NK-92 (cell line): Measurements from ENCODE around the gene KXD1.
A peak's percentile ranks its signal among the peaks of the same experiment; 100 is the strongest.
"Not testable (repeated sequence)": the region's sequence is repeated elsewhere in the genome, so short reads cannot be mapped to it uniquely, and the experiment has no call there.

Source experiments
- DNase-seq: peaks from one replicate; lab custom pipeline; 2025; ENCODE audit not compliant: unreplicated experiment; lab: John Stamatoyannopoulos, UW

The KXD1 gene

DNA sequence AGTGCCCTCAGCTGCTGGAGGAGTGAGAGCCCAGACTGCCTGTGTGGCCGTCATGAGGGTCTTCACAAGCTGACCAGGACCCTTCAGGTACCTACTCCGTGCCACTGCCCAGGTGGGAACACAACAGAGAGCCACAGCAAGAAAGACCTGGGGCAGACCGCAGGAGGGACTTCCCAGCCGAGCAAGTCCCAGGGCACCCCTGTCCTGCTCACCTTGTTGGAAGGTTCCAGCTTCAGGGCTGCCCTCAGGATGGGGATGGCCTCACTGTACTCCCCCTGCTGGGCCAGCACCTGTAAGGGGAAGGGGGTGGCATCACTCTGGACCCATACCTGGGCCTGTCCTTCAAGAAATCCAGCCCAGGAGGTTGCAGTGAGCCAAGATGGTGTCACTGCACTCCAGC lies 24.6 kb upstream of the KXD1 start:
- DNase-seq, result no peak

DNA sequence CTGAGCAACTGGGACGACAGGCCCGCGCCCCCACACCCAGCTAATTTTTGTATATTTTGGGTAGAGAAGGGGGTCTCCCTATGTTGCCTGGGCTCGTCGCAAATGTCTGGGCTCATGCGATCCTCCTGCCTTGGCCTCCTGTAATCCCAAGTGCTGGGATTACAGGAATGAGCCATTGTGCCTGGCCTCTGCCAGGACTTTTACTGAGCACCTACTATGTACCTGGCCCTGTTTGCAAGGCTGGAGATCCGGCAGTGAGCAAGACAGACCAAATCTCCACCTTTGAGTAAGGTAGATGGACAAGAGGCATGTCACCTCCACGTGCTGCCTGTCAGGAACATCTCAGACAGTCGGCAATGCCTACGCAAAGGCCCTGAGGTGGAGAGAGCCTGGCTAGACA lies 21.2 kb upstream of the KXD1 start:
- no peak for DNase-seq

DNA sequence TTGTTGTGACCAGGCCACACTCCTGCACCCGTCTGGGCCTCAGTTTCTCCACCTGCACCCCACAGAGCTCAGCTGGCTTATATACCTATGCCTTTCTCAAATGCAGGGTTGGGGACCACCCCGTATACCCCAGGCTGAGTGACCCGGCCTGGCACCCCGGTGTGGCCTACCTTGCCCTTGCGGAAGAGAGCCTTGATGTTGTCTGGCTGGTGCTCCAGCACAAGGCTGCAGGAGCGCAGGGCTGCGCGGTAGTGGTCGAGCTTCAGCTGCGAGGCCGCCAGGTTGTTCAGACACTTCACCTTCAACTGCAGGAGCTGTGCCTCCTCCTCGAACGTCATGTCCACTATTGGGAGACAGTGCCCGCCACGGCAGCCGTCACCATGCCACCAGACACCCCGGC lies 20.2 kb upstream of the KXD1 start:
- DNase-seq, result no peak

DNA sequence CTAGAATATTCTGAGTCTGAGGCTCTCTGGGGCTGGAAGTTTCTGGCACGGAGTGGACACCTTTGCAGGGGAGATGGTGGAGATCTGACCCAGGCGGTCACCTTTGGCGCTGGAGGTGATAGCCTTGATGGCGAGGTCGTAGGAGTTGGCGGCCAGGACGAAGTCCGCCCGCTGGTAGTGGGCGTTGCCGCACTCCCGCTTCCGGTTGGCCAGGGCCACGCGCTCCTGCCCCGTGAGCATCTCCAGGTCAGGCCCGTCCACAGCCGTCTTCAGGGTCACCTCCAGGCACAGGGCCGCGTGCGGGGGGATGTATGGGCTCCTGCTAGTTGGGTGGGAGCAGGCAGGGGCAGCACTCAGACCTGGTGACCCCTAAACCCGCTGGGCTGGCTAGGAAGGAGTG lies 19.6 kb upstream of the KXD1 start:
- DNase-seq, result no peak

DNA sequence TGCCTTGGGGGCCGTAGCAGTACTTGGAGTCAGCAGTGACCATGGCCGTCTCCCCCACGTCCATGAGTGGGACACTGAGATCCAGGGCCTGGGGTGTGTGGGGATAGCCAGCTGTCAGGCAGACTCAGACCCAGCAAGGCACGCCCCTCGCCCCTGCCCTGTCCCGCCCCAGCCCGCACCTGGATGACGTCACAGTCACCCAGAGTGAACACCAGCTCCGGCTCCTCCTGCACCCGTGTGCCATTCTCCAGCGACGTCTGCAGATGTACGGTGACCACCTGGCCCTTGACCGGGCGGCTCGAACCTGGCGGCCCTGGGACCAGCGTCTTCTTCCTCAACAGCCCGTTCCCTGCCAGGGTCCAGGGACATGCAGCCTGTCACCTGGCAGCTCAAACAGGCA lies 18.3 kb upstream of the KXD1 start:
- DNase-seq, result no peak

DNA sequence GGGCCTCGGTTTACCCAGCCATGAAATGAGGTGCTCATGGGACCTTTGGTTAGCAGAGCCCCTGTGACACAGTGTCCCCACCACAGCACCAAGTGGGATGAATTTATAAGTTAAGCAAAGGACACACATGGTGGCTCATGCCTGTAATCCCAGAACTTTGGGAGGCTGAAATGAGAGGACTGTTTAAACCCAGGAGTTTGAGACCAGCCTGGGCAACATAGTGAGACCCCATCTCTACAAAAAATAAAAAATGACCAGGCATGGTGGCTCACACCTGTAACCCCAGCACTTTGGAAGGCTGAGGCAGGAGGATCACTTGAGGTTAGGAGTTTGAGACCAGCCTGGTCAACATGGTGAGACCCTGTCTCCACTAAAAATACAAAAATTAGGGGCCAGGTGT lies 17.5 kb upstream of the KXD1 start:
- DNase-seq, result not testable (repeated sequence)

DNA sequence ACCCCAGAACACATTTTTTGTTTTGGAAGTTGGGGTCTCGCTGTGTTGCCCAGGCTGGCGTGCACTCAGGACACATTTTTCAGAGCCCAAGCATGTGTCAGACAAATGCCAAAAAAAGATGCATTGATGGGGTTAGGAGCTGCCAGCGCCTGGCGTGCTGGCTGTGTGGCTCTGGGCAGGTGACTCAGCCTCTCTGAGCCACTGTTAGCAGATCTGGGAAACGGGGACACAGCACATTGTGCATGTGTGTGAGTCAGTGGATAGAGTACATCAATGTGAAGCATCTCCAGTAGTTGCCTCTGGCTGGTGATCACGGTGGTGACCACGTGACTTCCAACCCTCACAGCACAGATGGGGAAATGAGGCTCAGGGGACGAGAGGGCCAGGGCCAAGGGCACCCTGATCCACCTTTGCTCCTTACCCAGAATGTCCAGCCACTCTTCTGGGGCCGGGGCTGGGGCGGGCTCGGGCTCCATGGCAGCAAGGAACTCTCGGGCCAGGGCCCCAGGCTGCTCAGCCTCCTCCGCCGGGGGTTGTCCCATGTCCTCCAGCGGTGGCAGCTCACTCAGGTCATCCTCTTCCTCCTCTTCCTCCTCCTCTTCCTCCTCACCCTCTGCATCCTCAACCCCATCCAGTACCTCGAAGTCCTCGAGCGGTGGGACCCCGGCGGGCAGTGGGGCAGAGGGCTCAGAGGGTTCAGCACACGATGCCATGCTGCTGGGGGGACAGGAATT lies 16.2 kb upstream of the KXD1 start:
- DNase-seq, result no peak

DNA sequence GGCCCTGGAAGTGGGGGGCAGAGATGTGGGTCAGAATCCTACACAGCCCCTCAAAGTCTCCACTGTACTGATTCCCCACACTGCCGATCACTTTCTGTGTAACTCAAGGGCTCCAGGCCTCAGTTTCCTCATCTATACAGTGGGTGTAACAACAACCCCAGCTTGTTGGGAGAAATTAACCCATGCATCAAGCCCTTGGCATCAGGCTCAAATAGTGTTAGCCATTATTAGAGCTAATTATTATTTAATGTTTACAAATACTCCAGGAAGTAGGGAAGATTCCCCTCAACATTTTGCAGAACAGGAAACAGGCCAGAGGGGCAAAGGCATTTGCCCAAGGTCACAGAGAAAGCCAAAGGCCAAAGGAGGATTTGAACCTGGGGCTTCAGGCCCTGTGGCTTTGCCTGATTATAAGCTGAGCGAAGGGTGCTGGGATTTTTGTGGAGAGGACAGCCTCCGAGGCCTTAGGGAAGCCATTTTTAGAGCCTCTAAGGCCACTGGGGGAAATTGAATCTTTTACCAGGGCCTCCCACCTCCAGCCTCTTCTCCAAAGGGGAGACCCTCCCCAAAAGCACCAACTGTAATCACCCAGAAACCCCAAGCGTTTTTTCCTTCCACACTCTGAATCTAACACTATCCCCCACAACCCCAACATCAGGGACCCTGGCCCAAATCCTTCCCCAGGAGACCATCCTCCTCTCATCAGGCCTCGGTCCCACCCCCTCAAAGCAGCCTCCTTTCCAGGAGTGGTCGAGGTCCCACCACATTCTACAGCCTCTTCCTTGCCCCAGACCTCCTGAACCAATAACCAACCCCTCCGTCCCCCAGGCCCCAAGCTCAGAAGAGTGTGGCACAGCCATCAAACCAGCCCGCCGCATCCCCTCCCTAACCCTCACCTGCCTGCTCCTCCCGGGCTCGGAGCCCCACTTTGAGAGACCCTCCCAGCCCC lies 15.4 kb upstream of the KXD1 start:
- no peak for DNase-seq

DNA sequence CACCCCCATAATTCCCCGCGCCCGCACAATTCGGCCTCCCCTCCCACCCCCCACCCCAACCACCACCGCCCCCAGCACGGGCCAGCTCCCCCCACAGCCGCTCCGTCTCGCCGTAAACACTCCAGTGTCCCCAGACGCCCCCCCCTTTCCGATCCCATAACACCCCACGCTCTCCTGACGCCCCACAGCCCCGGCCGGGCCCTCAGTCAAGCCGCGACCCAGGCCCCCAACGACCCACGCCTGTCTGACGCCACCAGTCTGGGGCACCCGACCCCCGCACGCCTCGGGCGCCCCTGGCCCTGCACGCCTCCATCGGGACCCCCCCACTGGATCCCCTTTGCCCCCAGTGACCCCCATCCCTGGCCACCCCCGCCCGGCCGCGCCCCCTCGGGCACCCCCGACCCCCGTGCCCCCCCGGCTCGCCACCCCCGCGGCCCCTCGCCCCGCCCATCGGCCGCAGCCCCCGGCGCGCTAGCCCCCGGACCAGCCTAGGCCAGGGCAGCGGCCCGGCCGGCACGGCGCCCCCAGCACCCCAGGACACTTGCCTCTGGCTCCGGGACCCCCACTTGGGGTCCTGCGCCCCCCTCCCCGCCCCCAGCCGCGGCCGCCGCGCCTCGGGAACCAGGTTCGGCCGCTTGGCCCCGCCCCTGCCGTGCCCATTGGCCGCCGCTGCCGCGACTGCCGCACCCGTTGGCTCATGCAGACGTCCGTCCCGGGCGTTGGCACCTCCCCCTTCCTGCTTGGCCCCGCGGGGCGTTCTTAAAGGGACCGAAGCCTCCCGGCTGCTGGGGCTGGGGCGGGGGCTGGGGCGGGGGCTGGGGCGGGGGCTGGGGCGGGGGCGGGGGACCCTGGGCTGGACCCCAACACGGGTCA lies 14.5 kb upstream of the KXD1 start, which contains the start of gene FKBP8:
FKBP8 (minus strand) TSS at position 633 of the 873 bp plus-strand sequence. CDS start 1,603 bp downstream, outside the sequence.
- no peak for DNase-seq

DNA sequence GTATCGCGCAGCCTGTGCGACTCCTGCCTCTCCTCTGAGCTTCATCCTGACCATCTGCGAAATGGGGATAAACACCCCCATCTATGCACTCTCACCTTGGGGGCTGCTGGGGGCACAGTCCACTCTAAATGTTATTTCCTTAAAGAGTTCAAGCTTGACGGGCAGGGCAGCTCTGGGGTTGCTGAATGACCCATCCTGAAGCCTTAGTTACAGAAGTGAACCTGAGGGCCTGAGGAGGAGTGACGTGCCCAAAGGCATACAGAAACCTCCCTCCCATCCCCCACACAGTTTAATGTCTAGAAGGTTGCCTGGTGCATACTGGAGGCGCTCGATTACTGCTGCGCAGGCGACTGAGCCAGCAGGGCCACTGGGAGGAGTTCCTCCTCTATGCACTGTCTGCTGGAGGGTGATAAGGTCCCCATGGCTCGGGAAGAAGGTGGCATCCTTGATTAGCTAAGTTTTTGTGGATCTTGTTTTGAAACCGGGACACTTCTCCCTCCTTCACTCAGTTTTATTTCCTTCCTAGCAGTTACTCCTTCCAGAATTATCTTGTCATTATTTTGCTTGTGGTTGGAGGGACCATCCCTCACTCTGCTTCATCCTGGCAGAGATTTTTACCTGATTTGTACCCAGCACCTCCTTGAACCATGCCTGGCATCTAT lies 13.7 kb upstream of the KXD1 start:
- DNase-seq, result no peak

DNA sequence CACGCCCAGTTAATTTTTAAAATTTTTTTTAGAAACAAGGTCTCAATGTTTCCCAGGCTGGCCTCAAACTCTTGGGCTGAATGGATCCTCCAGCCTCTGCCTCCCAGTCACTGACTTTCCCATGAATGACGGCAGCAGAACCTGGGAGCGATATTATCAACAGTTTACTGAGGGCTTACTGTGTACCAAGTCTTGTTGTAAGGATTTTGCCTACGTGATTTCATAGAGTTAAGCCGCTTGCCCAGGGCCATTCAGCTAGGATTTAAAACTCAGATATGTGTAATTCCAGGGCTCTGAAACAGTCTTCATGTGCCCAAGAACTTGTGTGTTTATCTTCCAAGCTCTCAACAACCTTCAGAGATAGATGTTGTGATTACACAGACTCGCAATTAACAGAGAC lies 6.0 kb upstream of the KXD1 start:
- DNase-seq, result no peak

DNA sequence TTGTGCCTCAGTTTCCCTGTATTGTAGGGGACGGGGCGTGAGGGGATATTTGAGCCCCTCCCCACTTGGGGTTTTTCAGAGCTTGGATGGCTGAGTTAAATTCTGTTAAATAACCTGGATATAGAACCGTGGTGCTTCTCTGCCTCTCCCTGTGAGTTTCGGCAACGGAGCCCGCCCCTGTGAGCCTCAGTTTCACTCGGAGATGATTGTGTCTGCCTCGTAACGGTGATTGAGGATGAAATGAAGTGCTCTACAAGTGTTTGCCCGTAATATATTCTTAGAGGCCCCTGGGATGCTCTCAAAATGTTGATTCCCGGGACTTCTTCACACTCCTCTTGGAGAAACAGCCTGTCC lies 509 bp downstream of the KXD1 start:
- no peak for DNase-seq

DNA sequence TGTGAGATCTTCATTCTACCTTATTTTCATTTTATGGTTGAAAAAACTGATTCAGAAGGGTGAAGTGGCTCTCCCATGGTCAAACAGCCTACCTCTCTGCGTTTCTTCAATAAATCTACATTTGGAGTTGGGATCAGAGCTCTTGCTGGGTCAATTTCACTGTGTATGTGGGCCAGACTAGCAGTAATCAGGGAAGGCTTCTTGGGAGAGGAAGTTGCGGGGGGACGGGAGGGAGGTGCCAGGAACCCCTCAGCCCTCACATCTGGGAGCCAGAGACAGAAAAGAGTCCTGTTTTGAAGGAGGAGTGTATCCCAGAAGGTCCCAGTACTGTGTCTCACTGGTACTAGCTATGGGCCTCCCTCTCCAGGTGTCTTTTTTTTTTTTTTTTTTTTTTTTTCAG lies 934 bp downstream of the KXD1 start:
- DNase-seq, result no peak

DNA sequence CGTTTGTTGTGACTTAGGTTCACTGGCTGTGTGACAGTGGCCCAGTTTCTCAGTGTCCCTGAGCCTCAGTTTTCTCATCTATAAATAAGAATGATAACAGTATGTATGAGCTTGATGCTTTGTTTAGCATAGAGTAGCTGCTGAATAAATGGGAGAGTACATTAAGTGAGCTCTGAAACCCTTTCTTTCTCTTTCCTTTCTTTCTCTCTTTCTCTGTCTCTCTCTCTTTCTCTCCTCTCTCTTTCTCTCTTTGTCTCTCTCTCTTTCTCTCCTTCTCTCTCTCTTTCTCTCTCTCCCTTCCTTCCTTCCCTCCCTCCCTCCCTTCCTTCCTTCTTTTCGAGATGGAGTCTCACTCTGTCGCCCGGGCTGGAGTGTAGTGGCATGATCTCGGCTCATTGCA lies 2.0 kb downstream of the KXD1 start:
- DNase-seq, result no peak

DNA sequence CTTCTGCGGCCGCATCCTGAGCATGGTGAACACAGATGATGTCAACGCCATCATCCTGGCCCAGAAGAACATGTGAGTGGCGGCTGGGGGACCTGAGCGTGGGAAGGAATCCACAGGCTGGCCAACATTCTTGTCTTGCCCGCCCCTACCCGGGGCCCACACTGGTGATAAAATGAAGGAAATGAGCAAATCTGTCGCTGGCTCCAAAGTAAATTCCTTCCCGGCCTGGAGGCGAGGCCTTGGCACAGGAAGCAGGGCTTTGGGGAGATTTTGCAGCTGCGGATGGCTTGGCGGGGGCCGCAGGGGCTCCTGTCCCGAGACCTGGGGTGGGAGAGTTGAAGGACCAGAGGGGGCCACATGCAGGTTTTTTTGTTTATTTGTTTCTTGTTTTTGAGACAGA lies 4.4 kb downstream of the KXD1 start:
- no peak for DNase-seq

DNA sequence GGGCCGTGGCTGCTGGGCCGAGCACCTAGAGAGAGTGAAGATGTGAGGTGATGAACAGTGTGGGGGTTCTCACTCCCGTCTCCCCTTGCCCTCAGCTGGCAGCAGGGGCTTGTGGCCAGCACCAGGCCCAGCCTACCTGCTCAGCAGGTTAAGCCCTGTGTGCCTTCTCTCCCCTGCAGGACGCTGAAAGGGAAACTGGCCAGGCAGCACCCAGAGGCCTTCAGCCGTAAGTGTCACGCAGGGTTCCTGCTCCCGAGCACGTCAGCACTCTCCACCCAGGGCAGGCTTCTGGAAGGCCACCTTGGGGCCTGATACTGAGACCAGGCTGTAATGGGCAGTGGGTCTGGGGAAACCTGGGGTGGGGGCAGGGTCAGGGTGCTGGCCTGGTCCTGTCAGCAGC lies 9.3 kb downstream of the KXD1 start:
- DNase-seq, result no peak

DNA sequence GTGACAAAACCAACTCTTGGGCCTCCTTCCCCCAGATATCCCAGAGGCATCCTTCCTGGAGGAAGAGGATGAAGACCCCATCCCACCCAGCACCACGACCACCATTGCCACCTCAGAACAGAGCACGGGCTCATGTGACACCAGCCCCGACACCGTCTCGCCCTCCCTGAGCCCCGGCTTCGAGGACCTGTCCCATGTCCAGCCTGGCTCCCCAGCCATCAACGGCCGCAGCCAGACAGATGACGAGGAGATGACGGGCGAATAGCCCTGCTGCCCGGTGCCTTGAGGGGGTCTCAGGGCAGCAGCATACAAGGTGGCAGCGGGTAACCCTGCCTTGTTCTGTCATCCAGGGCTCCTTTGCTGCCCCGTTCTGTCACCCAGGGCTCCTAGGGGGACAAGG lies 10.7 kb downstream of the KXD1 start:
- DNase-seq, result no peak

DNA sequence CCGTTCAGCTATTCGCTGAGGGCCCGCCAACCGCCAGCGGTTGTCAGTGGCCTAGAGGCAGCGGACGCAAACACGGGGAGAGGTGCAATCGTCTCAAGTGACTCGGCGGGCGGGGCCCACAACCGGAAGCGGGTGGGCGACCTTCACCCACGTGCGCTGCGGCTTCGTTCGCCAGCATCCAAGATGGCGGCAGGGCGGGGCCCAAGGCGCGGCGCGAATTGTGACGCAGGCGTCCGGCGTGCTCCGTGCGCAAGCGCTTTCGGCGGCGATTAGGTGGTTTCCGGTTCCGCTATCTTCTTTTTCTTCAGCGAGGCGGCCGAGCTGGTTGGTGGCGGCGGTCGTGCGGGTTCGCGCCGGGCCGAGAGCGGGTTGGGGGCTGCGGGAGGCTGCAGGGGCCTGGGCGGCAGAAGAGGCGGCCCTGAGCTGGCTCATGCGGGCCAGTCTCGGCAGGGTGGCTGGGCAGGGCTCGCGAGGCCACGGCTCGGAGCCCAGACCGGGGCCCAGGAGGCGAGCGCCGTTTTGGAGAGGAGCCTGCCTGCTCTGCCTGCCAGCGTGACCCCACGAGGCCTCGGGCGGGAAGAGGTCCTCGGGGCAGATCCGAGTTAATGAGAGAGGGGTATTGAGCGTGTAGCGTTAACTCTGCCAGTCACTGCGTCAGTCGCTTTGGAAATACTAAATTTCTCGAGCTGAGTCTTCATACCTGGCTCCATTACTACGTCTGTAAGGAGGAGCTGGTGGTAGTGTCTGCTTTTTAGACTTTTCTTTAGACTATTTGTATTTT lies 14.1 kb downstream of the KXD1 start, which contains the start of gene UBA52:
UBA52 (plus strand) TSS at position 294 of the 781 bp plus-strand sequence. CDS start 1,444 bp downstream, outside the sequence.
- peak; percentile 87 for DNase-seq

DNA sequence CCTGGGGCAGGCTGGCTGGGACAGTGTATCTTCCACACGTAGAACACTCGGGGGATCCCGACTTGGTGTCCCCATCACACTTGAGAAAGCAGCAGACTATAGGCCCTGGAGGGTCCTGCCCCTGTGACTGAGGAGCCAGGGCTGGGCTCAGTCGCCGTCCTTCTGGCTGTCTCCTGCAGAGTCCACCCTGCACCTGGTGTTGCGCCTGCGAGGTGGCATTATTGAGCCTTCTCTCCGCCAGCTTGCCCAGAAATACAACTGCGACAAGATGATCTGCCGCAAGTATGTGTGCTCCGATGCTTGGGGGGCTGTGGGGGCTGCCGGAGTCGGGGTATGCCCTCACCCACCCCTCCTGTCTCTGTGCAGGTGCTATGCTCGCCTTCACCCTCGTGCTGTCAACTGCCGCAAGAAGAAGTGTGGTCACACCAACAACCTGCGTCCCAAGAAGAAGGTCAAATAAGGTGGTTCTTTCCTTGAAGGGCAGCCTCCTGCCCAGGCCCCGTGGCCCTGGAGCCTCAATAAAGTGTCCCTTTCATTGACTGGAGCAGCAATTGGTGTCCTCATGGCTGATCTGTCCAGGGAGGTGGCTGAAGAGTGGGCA lies 17.1 kb downstream of the KXD1 start:
- DNase-seq, result no peak

DNA sequence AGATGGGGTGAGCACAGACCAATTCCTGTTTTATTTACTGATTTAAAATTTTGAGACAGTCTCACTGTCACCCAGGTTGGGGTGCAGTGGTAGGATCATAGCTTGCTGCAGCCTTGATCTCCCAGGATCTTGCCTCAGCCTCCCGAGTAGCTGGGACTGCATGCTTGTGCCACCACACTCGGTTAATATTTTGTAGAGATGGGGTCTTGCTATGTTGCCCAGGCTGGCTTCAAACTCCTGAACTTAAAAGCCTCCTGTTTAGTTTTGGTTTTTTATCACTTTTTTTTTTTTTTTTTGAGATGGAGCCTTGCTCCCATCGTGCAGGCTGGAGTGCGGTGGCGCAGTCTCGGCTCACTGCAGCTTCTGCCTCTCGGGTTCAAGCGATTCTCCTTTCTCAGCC lies 18.7 kb downstream of the KXD1 start:
- no peak for DNase-seq
